Left ventricle myocardium superior (tissue), 1 donor: ENCODE results near the gene GLS. TPM values are rescaled to one million over a fixed set of nuclear protein-coding genes. Genes with fewer than 3 reads are reported as not detected.

Experiments used
- total RNA-seq: library from RNA; stranded (reverse); fragmentation: NEBNext Ultra II Directional; extraction: Animal tissue kit (Norgen Biotek cat#: 25700); gene quantifications from one replicate; pipeline ENCODE4 v1.2.1, GENCODE V29; 2021
- donor health status: DM: no; HTN: yes; CAD: no; lungs with severe emphysema.

GLS gene
- total RNA-seq, 1 donor from 2014 or later = 52.2 TPM

Other genes with a start within 250 kb of the GLS start
- gene NAB1, start 231.7 kb upstream of the GLS start, total RNA-seq = 19.7 TPM
- 38.3 TPM for gene STAT1, start 133.3 kb downstream of the GLS start, total RNA-seq